Prostate gland (tissue), 2 donors: ENCODE results near the gene CROCC2. TPM values are rescaled to one million over a fixed set of nuclear protein-coding genes. Genes with fewer than 3 reads are reported as not detected.

Source experiments
- DNase-seq: peaks from one replicate; pipeline ENCODE4 v3.0.0-alpha.2; 2019; ENCODE audit warnings: low spot score
- H3K27ac ChIP-seq, 2 donors: fragments of 200-600 bp; sonication (generic); 2 replicates each; pipeline ENCODE4 v1.5.1; 2017 to 2019
- H3K27me3 ChIP-seq: fragments of 200-600 bp; sonication (generic); replicated peaks from 2 replicates; pipeline ENCODE4 v1.5.1; 2019; ENCODE audit not compliant: insufficient read depth
- H3K36me3 ChIP-seq, 2 donors: fragments of 200-600 bp; sonication (generic); 1 replicate in 1 of 2; 2 replicates in 1 of 2; pipeline versions ENCODE4 v1.5.1 to v1.8.1; 2017 to 2019
- H3K4me1 ChIP-seq: fragments of 200-600 bp; sonication (generic); replicated peaks from 2 replicates; pipeline ENCODE4 v1.5.1; 2019
- H3K4me3 ChIP-seq, 2 donors: fragments of 200-600 bp; sonication (generic); 2 replicates each; pipeline ENCODE4 v1.5.1; 2017 to 2019
- H3K9me3 ChIP-seq: fragments of 200-600 bp; sonication (generic); 2 replicates; pipeline ENCODE4 v1.5.1; 2017
- POLR2A ChIP-seq: fragments of 450-650 bp; IDR thresholded peaks from one replicate; pipeline ENCODE4 v1.6.1; 2016; ENCODE audit warnings: antibody characterized with exemption, mild to moderate bottlenecking
- POLR2AphosphoS5 ChIP-seq: sonication (generic); formaldehyde crosslinking; IDR thresholded peaks from one replicate; pipeline ENCODE4 v1.6.1; 2017; ENCODE audit warnings: antibody characterized with exemption
- WGBS: methylation state at CpG from one replicate; pipeline ENCODE4 v1.1.5; 2018; 5-methylcytosine and 5-hydroxymethylcytosine counted together
- intact Hi-C: fragments of 100-400 bp; cut with DNase I; formaldehyde crosslinking; loops from one replicate; pipeline ENCODE4 v1.14.2; 2022
- total RNA-seq, 2 donors: library from RNA; depleted of rRNA; stranded (reverse); fragments of >200 nt; gene quantifications; one replicate each; pipeline ENCODE4 v1.1.0, GENCODE V29; 2016
- TF ChIP-seq, protein P1 (sequence below), 4 experiments: fragments of 200-600 bp in 2 of 4; fragments of 450-650 bp in 2 of 4; sonication (generic) in 2 of 4; IDR thresholded peaks; 1 replicate in 3 of 4; 2 replicates in 1 of 4; pipeline ENCODE4 v1.5.1; 2016 to 2019; ENCODE audit warnings: antibody characterized with exemption in 4 of 4, mild to moderate bottlenecking in 2 of 4, moderate library complexity in 2 of 4

The CROCC2 gene
- total RNA-seq, 2 donors from 2014 or later, result 0.23 TPM; not detected in 1

DNA sequence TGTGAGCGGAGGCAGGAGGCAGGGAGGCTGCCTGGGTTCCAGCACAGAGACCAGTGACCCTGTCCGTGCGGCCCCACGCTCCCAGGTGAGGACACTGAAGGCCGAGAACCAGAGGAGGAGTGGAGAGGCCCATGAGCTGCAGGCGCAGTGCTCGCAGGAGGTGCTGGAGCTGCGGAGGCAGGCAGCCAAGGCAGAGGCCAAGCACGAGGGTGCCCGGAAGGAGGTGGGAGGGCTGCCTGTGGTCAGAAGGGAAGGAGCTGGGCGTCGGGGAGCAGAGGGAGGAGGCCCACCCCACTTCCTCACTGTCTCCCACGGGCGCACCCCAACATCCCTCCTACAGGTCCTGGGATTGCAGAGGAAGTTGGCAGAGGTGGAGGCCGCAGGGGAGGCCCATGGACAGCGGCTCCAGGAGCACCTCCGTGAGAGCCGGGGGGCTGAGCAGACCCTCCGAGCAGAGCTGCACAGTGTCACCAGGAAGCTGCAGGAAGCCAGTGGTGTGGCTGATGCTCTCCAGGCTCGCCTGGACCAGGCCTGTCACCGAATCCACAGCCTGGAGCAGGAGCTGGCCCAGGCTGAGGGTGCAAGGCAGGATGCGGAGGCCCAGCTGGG lies 59.3 kb downstream of the CROCC2 start:
- H3K4me3 ChIP-seq, result no peak overlapping the region
- H3K36me3 ChIP-seq, result no peaks in the 10 kb centered on the region
- TF ChIP-seq POLR2A, result no peak
- DNase-seq, result no peak
- H3K27me3 ChIP-seq, result no peaks in the 10 kb centered on the region
- peaks cover 3% of the 10 kb centered on the region for H3K4me1 ChIP-seq
- intact Hi-C loops, result no loop called here
- WGBS, result 84% methylated on average over 22 of the region's 22 CpGs
- H3K9me3 ChIP-seq, result no peaks in the 10 kb centered on the region
- H3K27ac ChIP-seq, result no peak overlapping the region

DNA sequence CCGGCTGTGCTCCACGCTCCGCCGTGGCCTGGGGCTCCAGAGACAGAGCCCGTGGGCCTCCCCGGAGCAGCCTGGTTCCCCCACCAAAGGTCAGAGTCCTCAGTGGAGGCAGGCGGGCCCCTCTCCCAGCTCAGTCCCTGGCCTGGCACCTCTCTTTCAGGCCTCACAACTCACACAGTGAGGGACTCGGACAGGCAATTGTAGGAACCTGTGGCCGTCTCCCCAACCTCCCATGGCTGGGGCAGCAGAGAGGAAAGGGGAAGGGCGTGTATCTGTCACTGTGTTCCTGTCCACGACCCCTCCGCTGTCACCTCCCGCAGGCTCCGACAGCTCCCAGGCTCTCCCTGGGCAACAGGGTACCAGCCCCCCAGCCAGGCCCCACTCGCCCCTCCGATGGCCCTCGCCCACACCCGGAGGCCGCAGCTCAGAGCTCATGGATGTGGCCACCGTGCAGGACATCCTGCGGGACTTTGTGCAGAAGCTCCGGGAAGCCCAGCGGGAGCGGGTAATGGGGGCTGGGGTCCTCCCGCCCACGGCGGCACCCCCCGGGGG lies 59.8 kb downstream of the CROCC2 start:
- TF ChIP-seq POLR2A (no peak), POLR2AphosphoS5 (no peak)
- TF ChIP-seq, protein P1, sequence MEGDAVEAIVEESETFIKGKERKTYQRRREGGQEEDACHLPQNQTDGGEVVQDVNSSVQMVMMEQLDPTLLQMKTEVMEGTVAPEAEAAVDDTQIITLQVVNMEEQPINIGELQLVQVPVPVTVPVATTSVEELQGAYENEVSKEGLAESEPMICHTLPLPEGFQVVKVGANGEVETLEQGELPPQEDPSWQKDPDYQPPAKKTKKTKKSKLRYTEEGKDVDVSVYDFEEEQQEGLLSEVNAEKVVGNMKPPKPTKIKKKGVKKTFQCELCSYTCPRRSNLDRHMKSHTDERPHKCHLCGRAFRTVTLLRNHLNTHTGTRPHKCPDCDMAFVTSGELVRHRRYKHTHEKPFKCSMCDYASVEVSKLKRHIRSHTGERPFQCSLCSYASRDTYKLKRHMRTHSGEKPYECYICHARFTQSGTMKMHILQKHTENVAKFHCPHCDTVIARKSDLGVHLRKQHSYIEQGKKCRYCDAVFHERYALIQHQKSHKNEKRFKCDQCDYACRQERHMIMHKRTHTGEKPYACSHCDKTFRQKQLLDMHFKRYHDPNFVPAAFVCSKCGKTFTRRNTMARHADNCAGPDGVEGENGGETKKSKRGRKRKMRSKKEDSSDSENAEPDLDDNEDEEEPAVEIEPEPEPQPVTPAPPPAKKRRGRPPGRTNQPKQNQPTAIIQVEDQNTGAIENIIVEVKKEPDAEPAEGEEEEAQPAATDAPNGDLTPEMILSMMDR (IDR thresholded peaks at IDR 0.05), result no peak
- intact Hi-C loops, result no loop called here
- no peaks in the 10 kb centered on the region for H3K36me3 ChIP-seq
- H3K4me1 ChIP-seq, result no peaks in the 10 kb centered on the region
- WGBS, result 87% methylated on average over 28 of the region's 28 CpGs
- no peak for DNase-seq
- H3K4me3 ChIP-seq, result no peak overlapping the region
- H3K9me3 ChIP-seq, result no peaks in the 10 kb centered on the region
- H3K27me3 ChIP-seq, result no peaks in the 10 kb centered on the region
- no peak overlapping the region for H3K27ac ChIP-seq

DNA sequence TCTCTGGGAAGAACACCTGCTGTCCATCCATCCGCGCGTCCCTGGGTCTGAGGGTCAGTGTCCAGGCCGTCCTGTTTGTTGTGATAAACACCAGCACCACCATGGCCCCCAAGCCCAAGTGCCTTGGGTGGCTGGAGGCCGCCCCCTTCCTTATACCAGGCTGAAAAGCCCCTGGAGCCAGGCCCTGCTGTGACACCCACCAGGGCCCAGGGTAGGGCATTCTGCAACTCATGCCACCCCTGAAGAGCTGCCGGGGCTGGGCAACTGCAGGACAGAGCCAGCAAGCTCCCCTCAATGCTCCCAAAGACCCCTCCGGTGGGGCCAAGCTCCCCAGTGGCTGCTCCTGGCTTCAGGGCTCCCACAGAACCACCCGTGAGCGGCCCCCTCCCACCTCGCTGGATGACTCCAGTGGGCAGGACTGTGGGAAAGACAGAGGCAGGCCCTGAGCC lies 60.3 kb downstream of the CROCC2 start:
- TF ChIP-seq, protein P1 (IDR thresholded peaks at IDR 0.05), result no peak
- TF ChIP-seq POLR2A (no peak), POLR2AphosphoS5 (no peak)
- no peak for DNase-seq
- Histone ChIP-seq H3K36me3 (no peaks in the 10 kb centered on the region), H3K27ac (no peak overlapping the region), H3K27me3 (no peaks in the 10 kb centered on the region), H3K4me3 (no peak overlapping the region), H3K9me3 (no peaks in the 10 kb centered on the region), H3K4me1 (no peaks in the 10 kb centered on the region)
- intact Hi-C loops, result no loop called here
- whole genome bisulfite sequencing, result 91% methylated on average over 8 of the region's 10 CpGs

DNA sequence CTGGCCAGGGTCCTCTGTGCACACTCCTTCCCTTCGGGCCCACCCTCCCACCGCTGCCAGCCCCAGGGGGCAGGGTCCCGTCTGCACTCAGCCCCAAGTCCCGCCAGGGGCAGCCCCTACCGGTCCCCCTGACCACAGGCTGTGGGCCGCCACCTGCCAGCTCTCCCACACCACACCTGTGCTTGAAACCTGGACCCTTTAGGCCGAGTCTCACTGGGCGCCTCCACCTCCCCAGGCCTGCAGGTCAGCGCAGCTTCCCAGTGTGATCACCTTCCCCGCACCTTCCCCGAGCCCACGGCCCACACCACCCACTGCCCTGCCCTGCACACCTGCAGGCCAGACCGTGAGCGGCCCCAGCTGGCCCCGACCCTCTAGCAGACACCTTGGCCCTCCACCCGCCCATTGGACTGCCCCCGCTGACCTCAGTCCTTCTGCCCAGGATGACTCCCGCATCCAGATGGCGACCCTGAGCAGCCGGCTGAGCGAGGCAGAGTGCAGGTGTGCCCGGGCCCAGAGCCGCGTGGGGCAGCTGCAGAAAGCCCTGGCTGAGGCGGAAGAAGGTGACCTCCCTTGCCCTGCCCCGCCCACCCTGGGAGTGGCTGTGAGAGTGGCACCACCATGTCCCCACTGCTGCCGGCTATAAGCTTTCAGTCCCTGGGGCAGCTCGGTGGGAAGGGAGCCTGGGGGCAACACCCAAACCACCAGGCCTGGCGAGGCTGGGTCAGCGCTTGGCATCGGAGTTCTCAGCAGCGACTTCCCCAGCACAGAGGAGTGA lies 61.0 kb downstream of the CROCC2 start:
- Histone ChIP-seq H3K36me3 (no peaks in the 10 kb centered on the region), H3K4me3 (no peak overlapping the region), H3K27me3 (no peaks in the 10 kb centered on the region), H3K4me1 (no peaks in the 10 kb centered on the region), H3K9me3 (no peaks in the 10 kb centered on the region), H3K27ac (no peak overlapping the region)
- 89% methylated on average over 32 of the region's 32 CpGs for WGBS
- no peak for DNase-seq
- TF ChIP-seq, protein P1 (IDR thresholded peaks at IDR 0.05), result no peak
- TF ChIP-seq POLR2AphosphoS5 (no peak), POLR2A (no peak)
- intact Hi-C loops, result no loop called here

DNA sequence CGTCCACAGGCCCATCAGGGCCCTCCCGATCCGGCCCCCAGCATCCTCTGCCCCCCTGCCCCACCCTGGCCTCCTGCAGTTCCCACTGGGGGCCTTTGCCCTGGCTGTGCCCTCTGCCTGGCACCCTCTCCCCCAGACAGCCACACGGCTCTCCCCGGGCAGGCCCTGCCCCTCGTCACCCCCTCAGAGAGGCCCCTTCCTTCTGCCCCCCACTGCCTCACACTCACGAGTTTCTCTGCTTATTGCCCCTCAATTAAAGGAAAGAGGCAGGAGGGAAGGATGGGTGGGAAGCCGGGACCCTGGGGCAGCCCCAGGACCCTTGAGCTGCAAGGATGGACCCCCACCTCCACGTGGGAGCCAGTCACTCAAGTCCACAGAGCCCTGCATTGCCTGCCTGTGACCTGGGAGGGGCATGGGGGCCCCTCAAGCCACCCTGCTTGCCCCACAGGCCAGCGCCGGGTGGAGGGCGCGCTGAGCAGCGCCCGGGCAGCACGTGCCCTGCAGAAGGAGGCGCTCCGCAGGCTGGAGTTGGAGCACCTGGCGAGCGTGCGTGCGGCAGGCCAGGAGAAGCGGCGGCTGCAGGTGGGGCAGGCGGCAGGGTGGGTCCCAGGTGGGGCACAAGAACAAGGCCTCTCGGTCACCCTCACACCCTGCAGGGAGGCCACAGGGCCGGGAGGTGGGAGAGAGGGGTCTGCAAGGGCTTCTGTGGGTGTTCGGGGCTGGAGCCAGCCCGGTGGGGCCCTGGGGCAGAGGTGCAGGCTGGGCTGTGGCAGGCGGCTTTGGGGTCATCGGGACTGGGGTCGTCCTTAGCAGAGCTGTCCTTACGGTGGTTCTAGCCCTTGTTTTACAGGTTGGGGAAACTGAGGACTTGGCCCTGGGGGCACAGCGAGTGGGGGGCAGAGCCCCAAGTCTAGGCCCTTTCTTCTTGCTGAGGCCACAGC lies 61.8 kb downstream of the CROCC2 start:
- TF ChIP-seq, protein P1 (IDR thresholded peaks at IDR 0.05), result no peak
- TF ChIP-seq POLR2A, result no peak
- TF ChIP-seq POLR2AphosphoS5, result no peak
- intact Hi-C loops, result no loop called here
- Histone ChIP-seq H3K27ac (no peak overlapping the region), H3K4me1 (no peaks in the 10 kb centered on the region), H3K9me3 (no peaks in the 10 kb centered on the region), H3K27me3 (no peaks in the 10 kb centered on the region), H3K4me3 (no peak overlapping the region), H3K36me3 (no peaks in the 10 kb centered on the region)
- 94% methylated on average over 25 of the region's 34 CpGs for WGBS
- no peak for DNase-seq
